NCI-H146 (cell line): ENCODE data around the gene PRDM16.
"Not testable (repeated sequence)": the region's sequence is repeated elsewhere in the genome, so short reads cannot be mapped to it uniquely, and the experiment has no call there.

Experiments used
- DNase-seq: peaks from one replicate; lab custom pipeline; 2025; lab: John Stamatoyannopoulos, UW

The PRDM16 gene

DNA sequence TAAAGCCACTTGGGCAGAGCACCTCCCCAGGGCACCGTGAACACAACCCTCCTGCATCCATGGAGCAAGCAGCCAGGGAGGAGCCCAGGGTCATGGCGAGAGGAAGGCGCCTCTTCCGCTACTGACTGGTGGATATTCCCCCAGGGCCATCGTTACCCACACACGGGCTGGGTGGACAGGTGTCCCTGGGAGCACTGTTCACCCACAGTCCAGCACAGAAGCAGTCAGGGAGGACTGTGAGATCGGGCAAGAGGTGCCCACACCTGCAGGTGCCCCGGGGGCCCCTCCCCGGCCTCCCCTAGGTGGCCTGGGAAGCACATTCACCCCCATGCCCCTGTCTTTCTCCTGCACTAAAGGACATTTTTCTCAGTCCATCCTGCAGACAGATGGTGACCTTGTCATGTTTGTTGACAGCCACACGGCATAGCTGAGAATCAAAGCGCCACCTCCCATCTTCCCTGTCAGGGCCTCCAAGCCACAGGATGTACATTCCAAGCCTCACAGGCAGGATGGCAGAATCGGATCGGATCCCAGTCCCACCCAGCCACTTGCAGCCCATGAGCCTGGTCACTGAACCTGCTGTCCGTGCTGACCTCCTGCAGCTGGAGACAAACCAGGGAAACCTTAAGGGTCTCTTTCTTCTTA, 160.2 kb downstream of the PRDM16 start:
- DNase-seq = no peak

GRCh38 chr1:3230553-3230952, 161.6 kb downstream of the PRDM16 start:
- no peak for DNase-seq

DNA sequence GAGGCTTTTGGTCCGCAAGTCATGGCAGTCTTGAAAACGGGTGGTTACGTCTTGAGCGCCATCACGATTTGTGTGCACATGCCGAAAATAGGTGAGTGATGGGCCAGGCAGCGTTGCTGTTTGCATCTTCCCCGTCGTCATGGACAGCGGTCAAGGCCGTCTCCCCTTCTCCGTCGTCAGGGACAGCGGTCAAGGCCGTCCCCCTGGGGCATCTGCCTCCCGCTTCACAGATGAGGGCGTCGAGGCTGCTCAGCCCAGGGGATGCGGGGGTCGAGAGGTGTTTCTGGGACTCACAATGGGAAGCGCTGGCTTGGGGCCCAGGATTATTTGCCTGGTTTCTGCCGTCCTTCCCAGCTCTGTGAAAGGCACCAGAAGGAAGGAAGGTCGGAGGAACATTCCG, 162.2 kb downstream of the PRDM16 start:
- no peak for DNase-seq

DNA sequence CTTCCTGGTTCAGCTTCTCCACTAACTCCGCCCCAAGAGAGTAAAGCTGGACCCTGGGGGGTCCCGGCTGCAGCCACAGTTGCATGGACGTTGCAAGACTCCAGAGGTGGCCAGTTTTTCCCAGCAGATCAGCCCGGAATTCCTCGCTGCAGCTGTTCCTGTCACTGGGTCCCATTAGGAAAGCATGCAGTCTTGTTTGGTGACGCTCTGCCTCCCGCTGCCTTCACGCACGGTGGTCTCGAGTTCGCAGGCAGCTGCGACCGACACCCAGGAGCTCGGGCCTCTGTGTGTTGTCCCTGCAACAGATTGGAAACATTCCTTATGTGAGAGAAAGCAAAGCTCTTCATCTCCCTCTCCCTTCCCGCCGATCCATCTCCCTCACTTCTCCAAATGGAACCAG, 162.8 kb downstream of the PRDM16 start:
- DNase-seq = no peak

GRCh38 chr1:3233031-3233430, 164.0 kb downstream of the PRDM16 start:
- DNase-seq = no peak

GRCh38 chr1:3233551-3233950, 164.5 kb downstream of the PRDM16 start:
- no peak for DNase-seq

DNA sequence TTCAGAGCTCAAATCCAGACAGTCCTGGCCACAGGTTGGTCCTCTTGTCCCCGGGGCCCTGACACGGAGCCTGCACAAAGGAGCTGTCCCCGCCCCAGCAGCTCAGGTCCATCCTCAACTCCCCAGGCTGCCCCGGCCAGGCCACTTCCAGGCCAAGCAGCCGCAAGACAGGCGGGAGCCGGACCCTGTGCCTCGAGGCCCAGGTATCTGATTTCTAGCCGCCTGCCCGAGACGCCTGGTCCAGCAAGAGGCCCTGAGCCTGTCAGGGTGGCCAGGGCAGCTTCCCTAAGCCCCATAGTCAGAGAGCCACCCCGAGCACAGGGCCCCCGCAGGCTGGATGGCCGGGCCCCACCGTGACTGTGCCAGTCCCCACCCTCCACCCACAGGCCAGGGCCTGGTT, 165.3 kb downstream of the PRDM16 start:
- DNase-seq = no peak

DNA sequence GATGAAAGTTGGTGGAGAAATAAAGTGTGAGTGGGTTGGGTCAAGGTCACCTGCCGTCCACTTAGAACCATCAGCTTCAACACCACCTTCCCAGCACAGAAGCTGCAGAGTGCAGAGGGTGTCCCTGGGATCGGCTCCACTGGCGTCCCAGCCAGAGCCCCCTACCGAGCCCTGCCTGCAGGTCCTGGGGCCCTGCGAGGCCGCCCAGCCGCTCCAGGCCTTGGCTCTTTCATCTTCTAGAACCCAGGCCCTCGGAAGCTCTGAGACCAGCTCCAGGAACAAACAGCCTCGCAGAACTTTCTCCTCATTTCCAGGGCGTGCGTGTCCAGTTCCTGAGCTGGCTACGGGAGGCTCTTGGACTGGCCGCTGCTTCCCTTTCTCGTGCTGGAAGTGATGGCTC, 166.0 kb downstream of the PRDM16 start:
- DNase-seq = no peak

- DNase-seq = no peak
Measured at GRCh38 chr1:3235496-3235895, 166.5 kb downstream of the PRDM16 start.

DNA sequence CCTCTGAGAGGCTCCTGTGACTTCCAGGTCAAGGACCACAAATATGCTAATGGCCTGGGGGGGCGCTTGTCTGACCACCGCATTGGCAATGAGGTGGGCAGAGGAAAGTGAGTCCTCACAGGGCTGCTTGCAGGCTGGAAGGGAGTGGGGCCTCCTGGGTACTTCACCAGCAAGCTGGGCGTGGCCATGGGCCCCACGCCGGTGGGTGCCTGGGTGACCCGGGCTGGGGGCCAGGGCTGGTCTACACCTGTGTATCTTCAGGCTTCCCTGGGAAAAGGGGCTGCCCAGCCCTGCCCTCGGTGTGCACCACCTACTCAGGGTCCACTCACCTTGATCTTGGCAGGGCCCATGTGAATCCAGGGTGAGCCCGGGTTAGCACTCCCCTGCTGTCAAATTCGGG, 167.4 kb downstream of the PRDM16 start:
- DNase-seq = no peak

- DNase-seq = no peak
Measured at GRCh38 chr1:3236955-3237354, 168.0 kb downstream of the PRDM16 start.

DNA sequence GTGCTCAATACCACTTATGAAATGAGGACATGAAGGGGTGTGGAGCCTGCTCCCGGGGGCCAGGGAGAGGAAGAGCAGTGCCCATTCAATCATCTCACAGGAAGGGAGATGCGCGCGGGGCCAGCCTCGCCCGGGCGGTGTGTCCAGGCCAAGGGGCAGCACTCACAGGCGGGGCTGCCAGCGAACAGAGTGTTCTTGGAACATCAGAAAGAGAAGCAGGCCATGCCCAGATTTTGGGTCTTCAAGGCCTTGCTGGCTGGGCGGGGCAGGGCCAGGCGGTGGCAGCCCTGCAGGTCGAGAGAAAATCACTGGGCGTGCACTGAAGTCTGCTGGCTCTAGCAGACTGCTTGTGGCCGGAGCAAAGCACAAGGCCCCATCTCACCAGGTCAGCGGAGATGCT, 168.6 kb downstream of the PRDM16 start:
- DNase-seq = no peak

- DNase-seq = no peak
Measured at GRCh38 chr1:3237994-3238702, 169.1 kb downstream of the PRDM16 start.

DNA sequence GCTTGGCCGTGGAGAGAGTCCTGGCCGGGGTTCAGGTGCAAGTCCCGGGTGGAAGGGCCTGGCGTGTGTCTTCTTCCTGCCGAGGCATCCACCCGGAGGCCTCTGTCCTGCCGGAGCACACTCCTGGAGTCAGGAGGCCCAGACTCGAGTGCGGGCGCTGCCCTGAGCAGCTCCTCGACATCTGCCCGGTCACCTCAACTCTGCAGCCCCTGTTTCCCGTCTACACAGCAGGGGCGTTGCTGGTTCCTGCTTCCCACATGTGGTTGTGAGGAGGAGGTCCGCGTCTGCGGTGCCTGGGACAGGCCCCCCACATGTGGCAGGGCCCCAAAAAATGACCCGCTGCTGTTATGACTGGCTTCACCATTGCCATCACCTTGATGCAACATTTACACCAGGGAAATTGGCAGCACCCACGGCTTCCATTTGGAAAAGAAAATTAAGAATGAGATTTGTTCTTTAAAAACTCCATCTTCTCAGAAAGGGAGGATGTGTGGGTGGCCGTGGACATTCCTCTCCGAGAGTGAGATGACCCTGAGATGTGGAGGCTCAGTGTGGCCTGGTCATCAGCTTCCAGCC, 169.8 kb downstream of the PRDM16 start:
- no peak for DNase-seq

DNA sequence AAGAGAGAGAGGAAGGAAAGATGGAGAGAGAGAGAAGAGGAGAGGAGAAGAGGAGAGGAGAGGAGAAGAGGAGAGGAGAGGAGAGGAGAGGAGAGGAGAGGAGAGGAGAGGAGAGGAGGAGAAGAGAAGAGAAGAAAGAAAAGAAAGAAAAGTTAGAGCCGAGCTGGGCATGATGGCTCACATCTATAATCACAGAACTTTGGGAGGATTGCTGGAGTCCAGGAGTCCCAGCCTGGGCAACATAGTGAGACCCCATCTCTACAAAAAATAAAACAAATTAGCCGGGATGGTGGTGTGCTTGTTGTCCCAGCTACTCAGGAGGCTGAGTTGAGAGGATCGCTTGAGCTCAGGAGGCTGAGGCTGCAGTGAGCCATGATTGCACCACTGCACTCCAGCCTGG, 171.0 kb downstream of the PRDM16 start:
- not testable (repeated sequence) for DNase-seq

- DNase-seq = no peak
Measured at GRCh38 chr1:3240524-3241235, 171.7 kb downstream of the PRDM16 start.

DNA sequence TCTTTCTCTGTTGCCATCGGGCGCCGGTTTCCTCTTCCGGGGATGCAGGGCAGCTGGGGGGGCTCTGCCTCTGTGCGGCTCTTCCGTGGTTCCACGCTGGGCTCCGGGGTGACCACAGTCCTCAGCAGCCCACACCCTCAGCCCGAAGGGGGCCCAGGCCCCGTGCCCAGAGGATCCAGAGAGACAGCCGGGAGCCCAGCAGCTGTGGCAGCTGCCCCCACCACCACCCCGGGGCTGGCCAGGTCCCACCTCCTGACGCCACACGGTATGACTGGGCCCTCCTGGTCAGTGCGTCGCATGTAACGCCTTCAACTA, 172.2 kb downstream of the PRDM16 start:
- no peak for DNase-seq

DNA sequence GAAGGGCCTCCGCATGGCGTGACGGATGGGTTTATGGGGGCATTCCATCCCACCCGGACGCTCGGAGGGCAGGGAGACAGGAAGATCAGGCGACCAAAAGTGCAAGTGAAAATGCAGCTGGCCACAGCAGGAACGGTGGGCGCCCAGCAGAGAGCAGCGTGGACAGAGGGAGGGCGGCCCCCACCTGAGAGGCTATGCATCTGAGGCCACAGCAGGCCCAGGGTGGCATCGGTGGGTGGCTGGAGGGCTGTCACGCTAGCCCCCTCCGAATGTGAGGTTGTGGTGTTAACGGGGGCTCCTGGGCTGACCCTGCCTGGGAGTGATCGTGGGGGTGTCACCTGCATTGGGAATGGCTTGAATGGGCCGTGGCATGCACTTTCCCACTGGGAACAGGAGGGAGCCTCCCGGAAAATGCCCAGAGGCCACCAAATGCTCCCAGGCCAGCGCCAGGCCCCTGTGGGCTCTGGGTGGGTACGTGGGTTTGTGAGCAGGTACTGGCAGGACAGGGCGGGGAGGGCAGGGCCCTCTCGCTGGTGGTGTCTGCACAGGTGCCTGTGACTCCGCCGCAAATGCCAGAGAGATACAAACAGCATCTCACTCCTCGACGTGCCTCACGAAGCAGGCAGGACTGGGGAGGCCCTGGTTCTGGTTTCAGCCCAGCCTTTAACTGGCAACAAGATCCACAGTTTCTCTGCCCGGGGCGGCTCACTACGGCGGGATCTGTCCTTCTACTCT, 172.8 kb downstream of the PRDM16 start:
- DNase-seq = no peak

DNA sequence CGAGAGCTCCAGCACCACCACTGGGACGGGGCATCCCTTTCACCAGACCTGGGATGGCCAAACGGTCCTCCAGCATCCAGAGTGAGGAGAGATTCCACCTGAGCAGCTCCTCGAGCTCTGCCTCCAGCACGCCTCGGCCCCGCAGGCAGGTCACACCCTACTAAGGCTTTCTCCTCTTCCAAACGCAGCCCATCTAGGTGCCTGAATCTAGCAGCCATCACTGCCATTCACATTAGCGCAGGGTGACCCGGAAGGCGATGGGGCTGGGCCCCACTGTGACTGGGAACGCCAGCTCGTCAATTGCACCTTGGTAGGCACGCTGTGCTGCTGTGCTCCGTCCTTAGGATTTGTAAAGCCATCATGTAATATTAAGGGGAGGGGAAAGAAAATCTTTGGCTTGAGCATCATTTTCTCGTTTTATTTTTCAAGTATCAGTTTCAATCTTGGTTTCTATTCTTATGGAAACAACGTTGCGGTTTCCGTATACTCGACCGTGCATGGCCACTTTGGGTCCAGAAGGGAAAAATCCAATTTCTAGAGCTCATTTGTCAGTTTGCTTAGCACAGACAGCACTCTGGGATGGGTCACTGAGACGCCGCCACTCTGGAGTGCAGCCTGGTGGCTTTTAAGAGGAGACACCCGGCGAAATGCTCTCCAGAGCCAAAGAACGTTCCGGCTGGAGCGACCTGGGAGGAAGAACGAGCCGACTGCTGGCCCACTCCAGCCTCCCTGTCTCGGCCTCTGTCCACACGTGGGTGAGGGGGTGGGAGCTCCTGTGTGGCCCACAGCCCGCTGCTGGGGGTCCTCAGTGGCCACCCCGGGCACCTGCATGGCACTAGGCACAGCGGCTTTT, 173.6 kb downstream of the PRDM16 start:
- no peak for DNase-seq

DNA sequence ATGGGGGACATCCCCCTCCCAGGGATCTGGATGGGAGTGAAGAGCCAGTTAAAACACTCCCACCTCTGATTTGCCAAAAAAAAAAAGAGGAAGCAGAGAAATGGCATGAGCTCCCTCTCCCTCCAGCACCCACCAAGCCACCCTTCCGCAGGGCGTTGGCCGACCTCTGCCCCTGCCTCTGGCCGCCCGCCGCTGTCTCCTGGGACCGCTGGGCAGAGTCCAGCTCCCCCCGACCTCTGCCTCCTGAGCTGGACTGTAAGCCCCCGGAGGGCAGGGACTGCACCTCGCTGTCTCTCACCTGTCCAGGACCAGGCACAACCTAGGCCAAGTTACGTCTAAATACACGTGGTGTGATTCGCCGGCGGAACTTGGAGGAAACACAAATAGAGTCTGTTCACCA, 174.3 kb downstream of the PRDM16 start:
- no peak for DNase-seq
